Mammary epithelial cell (primary cell): ENCODE data around the gene TTC28.

Experiments
- CTCF ChIP-seq, 2 donors: IDR thresholded peaks in 1 of 2; conservative IDR thresholded peaks in 1 of 2; 2 replicates each; pipeline ENCODE4 v1.5.1; 2011 to 2012; ENCODE audit warnings: inconsistent platforms in 2 of 2, low read length in 2 of 2, mild to moderate bottlenecking in 2 of 2, control low read depth in 1 of 2, low read depth in 1 of 2; ENCODE audit not compliant: insufficient read depth in 1 of 2; ENCODE audit errors: extremely low read depth in 1 of 2
- EZH2 ChIP-seq: IDR thresholded peaks from 2 replicates; pipeline ENCODE4 v1.6.1; 2012; ENCODE audit warnings: low read length, inconsistent platforms, borderline replicate concordance

- TF ChIP-seq EZH2 = no peak
- TF ChIP-seq CTCF (conservative IDR thresholded peaks at IDR 0.05 in 1 of 2, IDR thresholded peaks at IDR 0.05 in 1 of 2; ENCODE audit: extremely low read depth in 1 of 2, insufficient read depth in 1 of 2, low read depth in 1 of 2, low read length in 2 of 2) = no peak
These were observed 455.8 kb downstream of the TTC28 start for GRCh38 chr22:28223826-28224225.
